ENCODE measurements around the gene RRAS2.

GRCh38 chr11:14374922-14375830 lies 16.2 kb upstream of the RRAS2 start:
- no peak for TF ChIP-seq POLR2A (IDR thresholded peaks at IDR 0.05)
- TF ChIP-seq CTCF (IDR thresholded peaks at IDR 0.05) = no peak
